NCI-H774 (cell line): Measurements from ENCODE around the gene FAM162B.
"Not testable (repeated sequence)": the region's sequence is repeated elsewhere in the genome, so short reads cannot be mapped to it uniquely, and the experiment has no call there.

Experiments
- DNase-seq: peaks from one replicate; lab custom pipeline; 2025; lab: John Stamatoyannopoulos, UW

FAM162B gene

GRCh38 chr6:116726947-116727346 lies 38.6 kb downstream of the FAM162B start:
- no peak for DNase-seq

GRCh38 chr6:116714761-116715160 lies 50.8 kb downstream of the FAM162B start:
- no peak for DNase-seq

GRCh38 chr6:116714296-116714695 lies 51.2 kb downstream of the FAM162B start:
- no peak for DNase-seq

GRCh38 chr6:116705917-116706316 lies 59.6 kb downstream of the FAM162B start:
- no peak for DNase-seq

- DNase-seq, result not testable (repeated sequence)
These were observed 61.6 kb downstream of the FAM162B start for GRCh38 chr6:116703888-116704287.
